HEK293 (cell line): ENCODE results near the gene AMBRA1.

Source experiments
- KLF1 ChIP-seq: fragments of 450-650 bp; formaldehyde crosslinking; IDR thresholded peaks from 2 replicates; pipeline ENCODE4 v1.5.1; 2016; ENCODE audit warnings: missing biosample characterization, missing genetic modification characterization
- ZNF341 ChIP-seq: fragments of 450-650 bp; formaldehyde crosslinking; IDR thresholded peaks from 2 replicates; pipeline ENCODE4; 2016; ENCODE audit warnings: low read depth, missing biosample characterization, missing genetic modification characterization
- ZNF623 ChIP-seq: fragments of 450-650 bp; formaldehyde crosslinking; IDR thresholded peaks from 2 replicates; pipeline ENCODE4 v1.5.1; 2016; ENCODE audit warnings: missing biosample characterization, missing genetic modification characterization

DNA sequence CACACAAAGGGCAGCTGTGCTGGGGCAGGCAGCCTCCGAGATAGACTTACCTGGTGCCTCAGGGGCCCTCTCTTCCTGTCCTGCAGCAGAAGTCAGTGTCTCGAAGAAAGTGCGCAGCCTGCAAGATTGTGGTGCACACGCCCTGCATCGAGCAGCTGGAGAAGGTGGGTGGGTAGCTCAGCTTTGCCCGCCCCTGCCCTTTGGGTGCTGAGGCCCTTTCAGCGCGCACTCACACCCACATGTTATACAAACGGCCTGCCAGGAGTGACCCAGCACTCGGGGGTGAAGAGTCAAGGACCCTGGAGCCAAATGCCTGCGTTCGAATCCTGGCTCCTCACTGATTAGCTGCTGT lies 225.9 kb downstream of the AMBRA1 start:
- TF ChIP-seq ZNF341 (tag by site-specific recombination) (no peak), KLF1 (tag by site-specific recombination) (no peak), ZNF623 (tag by site-specific recombination) (no peak)
